DMS153 (cell line): ENCODE data around the gene GRID1.

Experiments
- DNase-seq: peaks from one replicate; lab custom pipeline; 2025; lab: John Stamatoyannopoulos, UW

GRID1 gene

DNA sequence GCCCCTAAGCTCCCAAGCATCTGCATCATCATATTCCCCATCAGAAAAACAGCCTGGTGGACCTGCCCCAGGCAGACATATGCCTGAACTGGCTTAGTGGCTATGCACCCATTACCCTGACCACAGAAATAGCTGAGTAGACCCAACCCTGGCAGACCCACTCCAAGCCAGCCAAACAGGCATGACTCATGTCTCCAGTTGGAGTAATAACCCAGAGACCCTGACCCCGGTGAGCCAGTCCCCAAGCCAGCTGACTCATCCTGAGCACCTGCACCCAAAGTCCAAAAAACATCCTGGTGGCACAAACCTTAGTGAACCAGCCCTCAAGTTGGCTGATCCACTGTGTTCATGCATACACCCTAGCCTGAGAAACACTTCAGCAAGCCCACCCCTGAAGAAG, 555.9 kb downstream of the GRID1 start:
- DNase-seq, result no peak

DNA sequence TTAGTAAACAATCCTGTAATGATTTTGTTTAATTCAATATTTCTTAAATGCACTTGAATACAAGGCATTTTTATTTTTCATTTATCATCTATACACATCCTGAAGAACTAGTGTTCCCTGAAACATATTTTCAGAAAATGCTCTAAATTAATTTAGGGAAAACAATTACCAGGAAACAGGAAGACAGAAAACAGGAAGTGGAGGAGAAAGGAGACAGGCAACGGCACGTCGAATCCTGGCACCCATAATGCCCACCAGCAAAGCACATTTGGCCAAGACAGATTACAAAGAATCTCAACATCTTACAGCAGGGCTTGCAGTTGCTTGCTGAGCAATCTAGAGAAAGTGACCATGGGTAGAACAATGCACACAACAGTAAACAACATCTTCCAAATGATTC, 571.1 kb downstream of the GRID1 start:
- DNase-seq, result no peak

GRCh38 chr10:85794553-85794952, 572.0 kb downstream of the GRID1 start:
- no peak for DNase-seq

DNA sequence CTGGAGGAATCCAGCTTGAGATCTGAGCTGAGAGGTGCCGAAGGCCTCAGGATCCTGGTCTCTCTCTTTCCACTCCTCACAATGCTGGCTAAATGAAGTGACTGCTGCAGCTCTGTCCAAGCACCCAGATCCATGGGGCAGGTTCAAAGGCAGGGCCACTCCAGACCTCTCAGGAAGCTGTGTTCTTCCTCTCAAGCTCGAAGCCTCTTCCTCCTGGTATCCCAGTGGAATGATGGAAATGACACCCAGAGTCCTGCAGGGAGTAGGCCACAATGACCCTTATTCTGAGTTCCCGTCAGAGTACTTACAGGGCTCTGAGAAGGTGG, 574.1 kb downstream of the GRID1 start:
- no peak for DNase-seq

DNA sequence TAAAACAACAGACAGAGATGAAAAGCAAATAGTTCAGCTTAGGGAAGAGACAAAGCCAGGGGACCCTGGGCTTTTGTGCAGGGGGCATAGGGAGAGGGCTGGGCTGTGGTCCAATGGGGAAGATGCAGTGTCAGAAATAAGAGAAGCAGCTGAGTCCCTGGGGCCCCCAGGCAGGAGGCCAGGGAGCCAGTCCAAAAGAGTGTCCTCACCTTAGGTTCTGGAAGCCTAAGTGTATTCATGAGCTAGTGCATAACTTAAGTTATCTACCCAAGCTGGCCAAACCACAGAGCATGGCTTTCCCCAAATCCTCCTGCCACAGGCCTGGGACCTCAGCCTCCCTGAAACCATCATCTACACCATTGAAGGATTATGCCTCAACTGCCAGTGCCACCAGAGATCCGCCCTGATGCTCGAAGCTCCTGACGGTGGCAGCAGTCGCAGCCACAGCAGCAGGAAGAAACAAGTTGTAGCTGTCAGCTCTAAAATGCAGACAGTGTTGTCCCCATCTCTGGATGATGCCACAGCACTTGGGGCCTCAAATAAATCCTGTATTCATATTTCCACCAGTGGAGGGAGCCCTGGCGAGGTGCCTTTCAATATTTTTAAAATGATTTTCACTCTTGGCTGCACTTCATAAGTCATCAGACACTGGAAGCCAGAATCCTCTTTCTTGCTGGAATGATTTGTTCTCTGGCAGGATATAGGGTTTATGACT, 574.6 kb downstream of the GRID1 start:
- DNase-seq, result no peak

DNA sequence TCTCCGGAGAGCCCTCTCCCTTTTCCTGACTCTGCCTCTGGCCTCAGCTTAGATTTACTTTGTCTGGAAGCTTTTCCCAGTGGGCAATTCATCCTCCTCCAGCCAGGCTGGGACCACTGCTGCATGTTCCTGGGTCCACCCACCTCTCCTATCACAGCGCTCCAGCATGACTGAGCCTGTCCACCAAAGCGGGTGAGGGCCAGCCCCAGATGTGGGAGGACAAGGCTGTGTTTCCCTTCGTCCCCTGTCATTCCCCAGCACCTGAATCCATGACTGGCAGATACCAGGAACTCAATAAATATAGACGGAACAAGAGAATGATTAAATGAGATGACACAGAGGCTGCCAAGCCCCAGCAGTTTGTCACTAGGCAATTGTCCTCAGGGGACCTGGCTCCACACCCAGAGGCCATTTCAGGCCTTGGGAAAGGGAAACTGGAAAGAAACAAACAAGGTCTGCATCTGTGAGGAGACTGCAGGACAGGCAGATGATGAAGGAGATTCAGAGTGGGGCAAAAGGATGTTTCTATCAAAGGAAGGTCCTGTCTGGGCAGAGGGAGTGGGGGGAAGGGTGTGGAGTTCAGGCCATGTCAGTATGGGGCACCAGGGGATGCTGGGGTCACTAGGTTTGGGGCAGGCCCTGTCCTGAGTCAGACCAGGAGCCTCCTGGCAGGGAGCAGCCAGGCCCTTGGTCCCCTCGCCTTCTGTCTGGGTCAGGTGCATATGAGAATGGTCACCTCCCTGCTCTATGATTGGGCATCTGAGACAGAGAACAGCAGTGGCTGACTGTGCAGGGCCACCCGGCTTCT, 576.4 kb downstream of the GRID1 start:
- no peak for DNase-seq

DNA sequence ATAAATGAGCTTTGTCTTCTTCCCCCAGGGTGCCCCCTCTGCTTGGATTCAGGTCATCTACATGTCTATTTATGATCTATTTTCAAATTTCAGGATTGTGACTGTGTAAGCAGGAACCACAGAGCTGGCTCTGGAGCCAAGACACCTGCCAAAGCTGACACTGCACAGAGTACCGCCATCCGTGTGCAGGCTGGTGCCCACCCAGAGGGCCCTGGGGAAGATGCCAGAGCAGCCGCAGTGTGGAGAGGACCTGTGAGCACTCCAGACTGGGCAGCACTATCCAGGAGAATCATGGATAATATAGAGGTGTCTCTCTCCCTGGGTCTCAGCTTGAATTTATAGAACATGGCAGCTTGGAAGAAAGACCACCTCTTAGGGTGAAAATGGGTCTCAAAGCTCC, 577.5 kb downstream of the GRID1 start:
- DNase-seq, result no peak

DNA sequence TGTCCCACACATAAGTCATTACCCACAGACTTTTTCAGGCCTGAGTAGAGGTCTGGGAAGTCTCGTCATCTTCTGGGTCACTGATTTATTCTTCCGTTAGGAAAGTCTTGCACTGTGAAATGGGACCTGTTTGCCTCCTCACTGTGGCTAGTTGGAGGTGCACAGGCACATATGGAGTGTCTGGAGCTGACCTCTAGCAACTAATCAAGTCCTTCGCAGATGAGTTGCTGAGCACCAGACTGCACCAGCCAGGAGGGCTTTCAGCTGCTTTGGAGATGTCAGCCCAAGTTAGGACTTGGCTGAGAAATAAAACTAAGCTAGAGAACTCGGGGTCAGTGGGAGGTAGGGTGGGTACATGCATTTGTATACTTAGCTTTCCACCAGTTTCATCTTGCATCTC, 578.0 kb downstream of the GRID1 start:
- no peak for DNase-seq

DNA sequence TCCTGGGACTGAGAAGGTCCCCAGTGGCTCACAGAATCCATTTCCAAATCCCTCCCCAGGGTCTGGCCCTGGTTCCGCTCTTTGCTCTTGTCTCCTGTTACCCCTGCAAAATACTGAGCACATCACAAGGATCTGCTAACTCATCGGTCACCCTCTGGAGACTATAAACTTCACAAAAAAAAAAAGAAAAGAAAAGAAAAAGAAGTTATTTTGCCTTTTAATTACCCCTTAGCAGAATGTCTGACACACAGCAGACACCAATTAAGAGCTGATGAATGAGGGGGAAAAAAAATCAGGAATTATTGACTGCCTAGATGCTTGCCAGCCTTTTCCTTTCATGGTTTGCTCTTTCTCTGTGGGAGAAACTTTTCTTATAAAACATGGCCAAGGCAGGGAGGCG, 578.7 kb downstream of the GRID1 start:
- DNase-seq, result no peak

GRCh38 chr10:85787393-85787792, 579.2 kb downstream of the GRID1 start:
- no peak for DNase-seq

GRCh38 chr10:85786401-85786899, 580.1 kb downstream of the GRID1 start:
- no peak for DNase-seq

GRCh38 chr10:85784792-85785191, 581.8 kb downstream of the GRID1 start:
- no peak for DNase-seq

- no peak for DNase-seq
These were observed 585.2 kb downstream of the GRID1 start for GRCh38 chr10:85781404-85781803.

DNA sequence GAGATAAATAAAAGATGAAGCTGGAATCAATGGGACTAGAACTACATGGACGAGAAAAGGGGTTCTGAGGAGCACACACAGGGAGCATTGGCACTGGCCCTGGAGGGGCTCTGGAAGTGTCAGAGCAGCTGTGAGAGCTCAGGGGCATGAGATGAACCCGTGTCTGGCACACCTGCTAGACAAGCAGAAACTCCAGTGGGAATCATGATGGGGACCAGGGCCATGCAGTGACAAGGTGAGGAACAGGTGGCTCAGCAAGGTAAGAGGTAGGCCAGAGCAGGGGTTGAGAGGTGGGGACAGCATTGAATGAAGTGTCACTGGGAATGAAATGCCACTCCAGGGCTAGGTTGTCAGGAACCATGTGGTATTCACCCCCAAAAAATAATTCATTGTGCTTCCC, 588.5 kb downstream of the GRID1 start:
- DNase-seq, result no peak

DNA sequence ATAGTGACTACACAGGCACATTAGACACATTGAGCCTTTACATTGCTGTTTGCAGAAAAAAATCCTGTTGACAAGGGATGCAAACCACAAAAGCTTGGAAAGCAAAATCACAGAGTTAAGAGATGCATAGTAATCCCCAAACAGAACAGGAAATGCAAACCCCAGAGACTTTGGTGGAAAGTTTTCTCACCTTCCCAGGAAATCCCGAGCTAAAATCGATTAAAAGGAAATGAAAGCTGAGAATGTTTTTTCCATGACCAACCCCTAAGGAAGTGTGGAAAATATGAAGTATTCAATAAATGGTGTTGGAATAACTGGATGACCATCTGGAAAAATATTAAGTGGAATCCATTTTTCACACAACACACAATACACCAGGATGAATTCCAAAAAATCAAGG, 598.7 kb downstream of the GRID1 start:
- DNase-seq, result no peak

GRCh38 chr10:85764108-85764507, 602.5 kb downstream of the GRID1 start:
- DNase-seq, result no peak

DNA sequence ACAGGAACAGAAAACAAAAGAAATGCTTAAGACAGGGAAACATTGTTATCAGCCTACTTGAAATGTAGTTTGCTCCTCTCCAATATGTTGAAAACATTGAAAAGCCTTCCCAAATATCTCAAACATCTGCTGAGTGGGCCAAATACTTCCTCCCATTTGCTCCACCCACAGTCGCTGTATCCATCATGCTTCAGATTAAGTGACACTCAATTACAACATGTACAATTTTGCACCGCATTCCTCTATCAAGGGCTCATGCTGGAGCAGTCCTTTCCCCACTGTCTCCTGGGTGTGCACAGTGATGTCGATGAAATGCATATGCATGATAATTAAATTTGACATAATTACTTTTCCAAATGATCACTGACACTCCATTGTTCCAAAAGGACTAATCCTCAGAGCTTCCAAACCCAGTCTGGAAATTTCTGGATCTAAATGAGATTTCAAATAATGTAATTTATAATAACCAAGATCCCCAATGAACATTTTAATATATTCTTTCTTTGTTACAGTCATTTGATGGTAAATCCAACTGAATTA, 604.6 kb downstream of the GRID1 start:
- DNase-seq, result no peak

DNA sequence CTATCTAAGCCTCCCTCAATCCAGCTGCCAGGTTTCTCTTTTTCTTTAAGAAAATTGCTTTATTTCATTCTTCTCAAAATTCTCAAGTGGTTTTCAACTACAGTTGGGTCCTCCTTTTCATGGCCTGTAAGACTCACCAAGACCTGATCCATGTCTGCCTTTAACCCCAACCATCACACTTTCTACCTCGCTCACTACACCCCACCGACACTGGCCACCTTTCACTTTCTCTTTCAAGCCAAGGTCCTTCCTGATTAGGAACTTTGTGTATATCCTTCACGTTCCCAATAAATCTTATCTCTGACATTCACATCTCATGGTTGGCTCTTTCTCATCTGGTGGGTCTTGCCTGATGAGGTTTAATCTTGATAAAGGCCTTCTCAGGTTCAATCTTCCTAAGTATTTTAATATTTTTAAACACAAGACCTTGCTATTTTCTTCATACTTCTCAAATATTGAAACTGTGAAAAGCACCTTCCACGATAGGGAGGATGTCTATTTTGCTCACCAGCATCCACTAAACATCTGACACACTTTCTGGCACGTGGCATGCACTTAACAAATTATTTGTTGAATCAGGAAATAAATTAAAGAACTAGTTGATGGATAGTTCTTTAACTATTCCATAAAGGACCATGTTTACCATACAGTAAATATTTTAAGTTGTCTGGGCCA, 624.8 kb downstream of the GRID1 start:
- DNase-seq, result no peak

GRCh38 chr10:85735997-85736396, 630.6 kb downstream of the GRID1 start:
- no peak for DNase-seq

DNA sequence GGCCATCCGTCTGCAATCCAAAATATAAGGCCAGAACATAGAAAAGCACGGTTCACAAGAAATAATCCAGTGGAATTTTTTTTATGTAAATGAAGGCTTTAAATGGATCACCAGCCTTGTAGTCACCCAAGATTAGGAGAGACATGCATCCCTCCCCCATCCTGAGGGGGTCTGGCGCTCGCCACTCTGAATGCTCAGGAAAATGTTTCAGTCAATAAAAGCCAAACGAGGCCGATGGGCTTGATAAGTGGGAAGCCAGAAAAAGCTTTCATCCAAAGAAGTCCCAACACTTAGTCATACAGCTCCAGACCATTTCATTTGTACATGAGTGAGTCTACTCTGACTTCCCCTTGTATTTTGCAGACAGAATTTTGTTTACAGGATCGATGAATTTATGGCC, 631.8 kb downstream of the GRID1 start:
- DNase-seq, result no peak

DNA sequence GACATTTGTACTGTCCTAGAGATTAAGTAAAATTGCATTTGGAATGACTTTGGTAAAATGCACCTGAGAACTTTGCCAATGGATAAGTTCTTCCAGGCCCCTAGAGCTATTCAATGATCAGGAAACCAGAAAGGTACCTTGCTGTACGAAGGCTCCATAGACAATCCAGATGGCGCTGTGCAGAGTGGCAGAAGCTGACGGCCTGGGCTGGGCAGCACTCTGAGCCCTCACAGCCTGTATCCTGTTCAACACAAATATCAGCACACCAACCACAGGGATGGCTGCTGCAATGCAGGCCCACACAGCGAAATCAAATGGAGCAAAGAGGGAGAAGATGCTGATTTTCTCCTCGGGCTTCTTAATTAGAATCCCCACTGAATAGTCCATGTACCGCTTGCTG, 642.4 kb downstream of the GRID1 start:
- no peak for DNase-seq

- DNase-seq, result no peak
These were observed 645.5 kb downstream of the GRID1 start for GRCh38 chr10:85720931-85721590.
